ENCODE measurements around the gene LSM10. TPM values are rescaled to one million over a fixed set of nuclear protein-coding genes. Genes with fewer than 3 reads are reported as not detected.
A peak's percentile ranks its signal among the peaks of the same experiment; 100 is the strongest.

The LSM10 gene
- polyA plus RNA-seq (2013, experiment 1 of 4), result 39.6 TPM
- polyA plus RNA-seq (2013, experiment 2 of 4), result 36.9 TPM
- 33.6 TPM for polyA plus RNA-seq (2013, experiment 3 of 4)
- 33.9 TPM for polyA plus RNA-seq (2013, experiment 4 of 4)

DNA sequence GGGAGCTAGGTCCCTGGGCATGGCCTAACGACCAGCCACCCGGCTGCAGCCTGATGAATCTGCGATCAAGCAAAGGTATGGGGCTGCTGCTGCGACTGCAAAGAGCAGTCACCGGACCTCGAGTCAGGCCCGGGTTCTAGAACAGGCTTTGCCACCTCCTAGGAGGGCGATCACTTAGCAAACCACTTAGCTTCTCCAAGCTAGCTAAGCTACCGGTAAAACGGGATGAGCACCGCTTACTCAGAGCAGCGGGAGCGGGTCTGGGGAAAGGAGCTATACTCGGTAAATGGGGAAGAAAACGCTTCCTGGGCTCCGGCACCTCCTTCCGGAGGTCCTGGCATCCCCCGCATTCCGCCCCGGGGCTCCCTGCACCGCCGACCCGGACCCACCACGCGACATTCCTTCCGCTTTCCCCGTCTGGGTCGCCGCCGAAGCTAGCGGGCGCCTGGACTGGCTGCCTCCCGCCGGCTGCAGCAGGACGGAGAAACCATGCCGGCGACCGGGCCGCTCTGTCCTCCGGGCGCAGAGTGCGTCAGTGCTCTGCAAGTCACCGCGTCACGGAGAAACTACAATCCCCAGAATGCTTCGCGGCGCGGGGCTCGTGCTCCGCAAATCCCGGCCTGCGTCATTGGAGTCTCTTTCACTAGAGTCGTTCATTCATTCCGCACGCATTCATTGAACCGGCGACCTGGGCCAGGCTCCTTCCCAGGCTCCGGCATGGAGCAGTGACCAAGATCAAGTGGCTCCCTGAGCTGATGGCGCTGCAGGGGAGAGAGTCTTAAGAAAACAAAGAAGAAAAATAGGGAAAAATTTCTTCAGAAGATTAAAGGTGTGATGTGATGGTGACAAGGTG, at the start of gene LSM10:
TSS of gene LSM10 (minus strand) at position 531 of the 853 bp plus-strand sequence. CDS start 3,779 bp downstream, outside the sequence.
- Histone ChIP-seq H3K36me3 (ENCODE audit: control insufficient read depth, insufficient read depth, low read length) (peaks cover 9% of the 10 kb centered on the region), H3K4me3 (ENCODE audit: insufficient read depth, low read depth, low read length) (peak within 1 kb of the TSS; percentile 75), H3K4me1 (ENCODE audit: control insufficient read depth, insufficient read depth, low read length) (no peaks in the 10 kb centered on the region), H3K27ac (ENCODE audit: insufficient read depth, low read depth, low read length, poor library complexity, severe bottlenecking) (peak within 1 kb of the TSS; percentile 66), H3K27me3 (ENCODE audit: control insufficient read depth, insufficient read depth, low read length, poor library complexity, severe bottlenecking) (no peaks in the 10 kb centered on the region), H3K9me3 (ENCODE audit: control insufficient read depth, low read length) (no peaks in the 10 kb centered on the region)
- WGBS, 2 experiments, result 1% methylated on average over 60 of the region's 60 CpGs

DNA sequence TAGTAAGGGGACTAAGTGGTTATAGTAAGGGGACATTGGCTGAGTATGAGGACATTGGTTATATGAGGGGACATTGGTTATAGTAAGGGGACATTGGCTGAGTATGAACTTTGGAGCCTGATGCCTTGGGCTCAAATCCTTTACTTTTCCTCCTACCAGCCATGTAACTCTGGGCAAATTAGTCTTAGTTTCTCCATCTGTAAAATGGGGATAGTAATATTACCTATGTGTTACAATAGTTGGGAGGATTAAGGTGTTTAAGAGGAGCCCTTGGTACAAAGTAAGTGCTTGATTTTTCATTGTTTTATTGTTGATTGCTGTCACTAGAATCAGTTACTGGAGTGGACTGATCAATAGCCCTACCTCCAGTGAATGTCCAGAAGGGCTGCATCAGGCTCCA, 49.7 kb upstream of the LSM10 start:
- Histone ChIP-seq H3K27me3 (ENCODE audit: control insufficient read depth, insufficient read depth, low read length, poor library complexity, severe bottlenecking) (no peaks in the 10 kb centered on the region), H3K4me3 (ENCODE audit: insufficient read depth, low read depth, low read length) (no peak overlapping the region), H3K4me1 (ENCODE audit: control insufficient read depth, insufficient read depth, low read length) (no peaks in the 10 kb centered on the region), H3K36me3 (ENCODE audit: control insufficient read depth, insufficient read depth, low read length) (no peaks in the 10 kb centered on the region), H3K9me3 (ENCODE audit: control insufficient read depth, low read length) (no peaks in the 10 kb centered on the region), H3K27ac (ENCODE audit: insufficient read depth, low read depth, low read length, poor library complexity, severe bottlenecking) (no peak overlapping the region)

- H3K36me3 ChIP-seq (ENCODE audit: control insufficient read depth, insufficient read depth, low read length), result no peaks in the 10 kb centered on the region
- H3K4me1 ChIP-seq (ENCODE audit: control insufficient read depth, insufficient read depth, low read length), result no peaks in the 10 kb centered on the region
- no peak overlapping the region for H3K4me3 ChIP-seq (ENCODE audit: insufficient read depth, low read depth, low read length)
- no peaks in the 10 kb centered on the region for H3K9me3 ChIP-seq (ENCODE audit: control insufficient read depth, low read length)
- WGBS, 2 experiments, result 68 to 72% methylated on average over 4 to 5 of the region's 5 CpGs
- no peaks in the 10 kb centered on the region for H3K27me3 ChIP-seq (ENCODE audit: control insufficient read depth, insufficient read depth, low read length, poor library complexity, severe bottlenecking)
- no peak overlapping the region for H3K27ac ChIP-seq (ENCODE audit: insufficient read depth, low read depth, low read length, poor library complexity, severe bottlenecking)
Measured at GRCh38 chr1:36446746-36447145, 49.0 kb upstream of the LSM10 start.

DNA sequence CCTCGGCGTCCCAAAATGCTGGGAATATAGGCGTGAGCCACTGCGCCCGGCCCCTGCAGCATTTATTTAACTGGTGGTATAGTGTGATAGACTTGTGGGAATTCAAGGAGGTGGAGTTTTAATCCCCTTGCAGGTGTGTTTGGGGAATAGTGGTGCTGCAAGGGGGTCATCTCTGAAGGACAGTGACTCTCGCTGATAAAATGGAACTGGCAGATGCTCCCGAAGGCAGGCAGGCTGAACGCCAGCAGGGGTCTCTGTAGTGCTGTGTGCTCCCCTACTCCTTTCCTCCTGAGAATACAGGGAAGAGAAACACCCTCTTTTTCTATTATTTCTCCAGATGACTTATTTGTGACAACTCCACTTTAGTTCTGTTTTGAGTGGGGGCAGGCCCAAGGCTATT, 48.6 kb upstream of the LSM10 start:
- H3K36me3 ChIP-seq (ENCODE audit: control insufficient read depth, insufficient read depth, low read length), result no peaks in the 10 kb centered on the region
- H3K9me3 ChIP-seq (ENCODE audit: control insufficient read depth, low read length), result no peaks in the 10 kb centered on the region
- 58 to 61% methylated on average over 8 of the region's 8 CpGs for WGBS, 2 experiments
- H3K4me3 ChIP-seq (ENCODE audit: insufficient read depth, low read depth, low read length), result no peak overlapping the region
- H3K4me1 ChIP-seq (ENCODE audit: control insufficient read depth, insufficient read depth, low read length), result no peaks in the 10 kb centered on the region
- H3K27ac ChIP-seq (ENCODE audit: insufficient read depth, low read depth, low read length, poor library complexity, severe bottlenecking), result no peak overlapping the region
- no peaks in the 10 kb centered on the region for H3K27me3 ChIP-seq (ENCODE audit: control insufficient read depth, insufficient read depth, low read length, poor library complexity, severe bottlenecking)

- no peak overlapping the region for H3K27ac ChIP-seq (ENCODE audit: insufficient read depth, low read depth, low read length, poor library complexity, severe bottlenecking)
- 82 to 89% methylated on average over 2 of the region's 2 CpGs for WGBS, 2 experiments
- no peak overlapping the region for H3K4me3 ChIP-seq (ENCODE audit: insufficient read depth, low read depth, low read length)
- no peaks in the 10 kb centered on the region for H3K9me3 ChIP-seq (ENCODE audit: control insufficient read depth, low read length)
- H3K27me3 ChIP-seq (ENCODE audit: control insufficient read depth, insufficient read depth, low read length, poor library complexity, severe bottlenecking), result no peaks in the 10 kb centered on the region
- H3K4me1 ChIP-seq (ENCODE audit: control insufficient read depth, insufficient read depth, low read length), result no peaks in the 10 kb centered on the region
- H3K36me3 ChIP-seq (ENCODE audit: control insufficient read depth, insufficient read depth, low read length), result no peaks in the 10 kb centered on the region
Measured at GRCh38 chr1:36443297-36443696, 45.6 kb upstream of the LSM10 start.

DNA sequence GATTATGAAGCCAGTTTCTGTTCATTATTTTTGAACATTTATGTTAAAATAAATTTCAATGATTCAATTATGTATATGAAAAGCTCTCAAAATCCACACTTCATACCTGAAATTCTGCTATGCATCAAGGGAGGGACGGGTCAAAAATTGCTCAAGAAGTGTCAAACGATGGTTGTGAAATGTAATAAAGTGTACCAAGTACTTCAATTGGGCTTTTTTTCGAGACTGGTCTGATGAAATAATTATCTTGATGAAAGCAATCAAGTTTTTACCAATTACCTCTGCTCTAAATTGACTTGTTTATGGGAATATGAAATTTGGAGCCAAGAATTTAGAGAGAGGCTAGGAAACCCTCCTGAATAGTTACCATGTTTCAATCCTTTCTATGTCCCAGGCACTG, 44.6 kb upstream of the LSM10 start:
- WGBS, 2 experiments, result 83 to 93% methylated on average over 2 to 3 of the region's 3 CpGs
- H3K36me3 ChIP-seq (ENCODE audit: control insufficient read depth, insufficient read depth, low read length), result no peaks in the 10 kb centered on the region
- no peaks in the 10 kb centered on the region for H3K27me3 ChIP-seq (ENCODE audit: control insufficient read depth, insufficient read depth, low read length, poor library complexity, severe bottlenecking)
- no peaks in the 10 kb centered on the region for H3K4me1 ChIP-seq (ENCODE audit: control insufficient read depth, insufficient read depth, low read length)
- H3K4me3 ChIP-seq (ENCODE audit: insufficient read depth, low read depth, low read length), result no peak overlapping the region
- H3K27ac ChIP-seq (ENCODE audit: insufficient read depth, low read depth, low read length, poor library complexity, severe bottlenecking), result no peak overlapping the region
- H3K9me3 ChIP-seq (ENCODE audit: control insufficient read depth, low read length), result no peaks in the 10 kb centered on the region

GRCh38 chr1:36440646-36441045, 42.9 kb upstream of the LSM10 start:
- WGBS, 2 experiments, result 88 to 89% methylated on average over 3 of the region's 3 CpGs
- H3K4me1 ChIP-seq (ENCODE audit: control insufficient read depth, insufficient read depth, low read length), result no peaks in the 10 kb centered on the region
- H3K27me3 ChIP-seq (ENCODE audit: control insufficient read depth, insufficient read depth, low read length, poor library complexity, severe bottlenecking), result no peaks in the 10 kb centered on the region
- H3K27ac ChIP-seq (ENCODE audit: insufficient read depth, low read depth, low read length, poor library complexity, severe bottlenecking), result no peak overlapping the region
- H3K4me3 ChIP-seq (ENCODE audit: insufficient read depth, low read depth, low read length), result no peak overlapping the region
- no peaks in the 10 kb centered on the region for H3K36me3 ChIP-seq (ENCODE audit: control insufficient read depth, insufficient read depth, low read length)
- no peaks in the 10 kb centered on the region for H3K9me3 ChIP-seq (ENCODE audit: control insufficient read depth, low read length)

DNA sequence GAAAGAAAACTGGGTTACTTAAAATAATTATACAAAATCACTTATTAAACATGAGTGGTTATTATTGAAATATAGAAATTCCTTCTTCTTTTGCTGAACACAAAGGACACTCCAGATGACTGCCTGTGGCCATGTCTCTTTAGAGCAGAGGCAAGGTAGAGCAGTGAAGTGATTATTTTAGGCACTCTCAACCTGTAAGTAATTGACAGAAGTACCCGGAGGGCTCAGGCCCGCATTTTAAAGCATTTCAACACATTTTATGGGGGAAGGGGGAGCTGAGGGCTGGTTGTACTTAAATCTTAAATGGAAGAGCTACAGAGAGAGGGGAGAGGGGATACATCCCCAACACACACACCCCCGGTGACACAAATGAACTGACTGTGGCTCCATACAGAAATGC, 42.3 kb upstream of the LSM10 start:
- Histone ChIP-seq H3K4me3 (ENCODE audit: insufficient read depth, low read depth, low read length) (no peak overlapping the region), H3K36me3 (ENCODE audit: control insufficient read depth, insufficient read depth, low read length) (no peaks in the 10 kb centered on the region), H3K27me3 (ENCODE audit: control insufficient read depth, insufficient read depth, low read length, poor library complexity, severe bottlenecking) (no peaks in the 10 kb centered on the region), H3K9me3 (ENCODE audit: control insufficient read depth, low read length) (no peaks in the 10 kb centered on the region), H3K4me1 (ENCODE audit: control insufficient read depth, insufficient read depth, low read length) (no peaks in the 10 kb centered on the region), H3K27ac (ENCODE audit: insufficient read depth, low read depth, low read length, poor library complexity, severe bottlenecking) (no peak overlapping the region)
- WGBS, 2 experiments, result 66 to 69% methylated on average over 3 of the region's 3 CpGs

DNA sequence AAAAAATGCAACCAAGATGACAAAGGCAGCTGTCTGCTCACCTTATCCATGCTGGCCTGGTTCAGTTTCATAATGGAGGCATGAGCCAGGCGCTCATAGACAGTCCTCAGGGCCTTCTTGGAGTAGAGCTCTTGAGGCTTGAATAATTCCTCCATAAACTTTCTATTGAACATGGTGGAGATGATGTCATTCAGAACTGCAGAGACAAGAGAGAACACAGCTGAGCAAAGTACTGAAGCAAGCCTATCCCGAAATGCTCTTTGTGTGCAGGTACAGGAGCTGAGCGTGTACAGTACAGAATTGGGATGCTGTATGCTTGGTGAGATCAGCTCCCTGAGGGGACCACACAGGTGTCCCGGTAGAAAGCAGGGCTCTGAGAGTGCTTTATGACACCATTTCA, 41.0 kb upstream of the LSM10 start:
- Histone ChIP-seq H3K4me1 (ENCODE audit: control insufficient read depth, insufficient read depth, low read length) (no peaks in the 10 kb centered on the region), H3K4me3 (ENCODE audit: insufficient read depth, low read depth, low read length) (no peak overlapping the region), H3K27ac (ENCODE audit: insufficient read depth, low read depth, low read length, poor library complexity, severe bottlenecking) (no peak overlapping the region), H3K27me3 (ENCODE audit: control insufficient read depth, insufficient read depth, low read length, poor library complexity, severe bottlenecking) (no peaks in the 10 kb centered on the region), H3K36me3 (ENCODE audit: control insufficient read depth, insufficient read depth, low read length) (no peaks in the 10 kb centered on the region), H3K9me3 (ENCODE audit: control insufficient read depth, low read length) (no peaks in the 10 kb centered on the region)
- 94 to 96% methylated on average over 4 of the region's 4 CpGs for WGBS, 2 experiments

- Histone ChIP-seq H3K4me1 (ENCODE audit: control insufficient read depth, insufficient read depth, low read length) (no peaks in the 10 kb centered on the region), H3K36me3 (ENCODE audit: control insufficient read depth, insufficient read depth, low read length) (no peaks in the 10 kb centered on the region), H3K27me3 (ENCODE audit: control insufficient read depth, insufficient read depth, low read length, poor library complexity, severe bottlenecking) (no peaks in the 10 kb centered on the region), H3K9me3 (ENCODE audit: control insufficient read depth, low read length) (no peaks in the 10 kb centered on the region), H3K27ac (ENCODE audit: insufficient read depth, low read depth, low read length, poor library complexity, severe bottlenecking) (no peak overlapping the region), H3K4me3 (ENCODE audit: insufficient read depth, low read depth, low read length) (no peak overlapping the region)
- 87 to 89% methylated on average over 1 of the region's 1 CpG for WGBS, 2 experiments
Measured at GRCh38 chr1:36436821-36437220, 39.1 kb upstream of the LSM10 start.

Data from ectodermal cell (in vitro differentiated cells).